Astrocyte of the spinal cord (primary cell): ENCODE results near the gene SMNDC1.
"Not testable (repeated sequence)": the region's sequence is repeated elsewhere in the genome, so short reads cannot be mapped to it uniquely, and the experiment has no call there.

Source experiments
- DNase-seq: peaks from one replicate; pipeline ENCODE4 v3.0.0; 2011; ENCODE audit warnings: low read depth, low spot score
- H3K4me3 ChIP-seq: 2 replicates; pipeline ENCODE4 v1.5.1; 2011; ENCODE audit warnings: low read depth, mild to moderate bottlenecking, low read length, moderate library complexity
- CTCF ChIP-seq: IDR thresholded peaks from 2 replicates; pipeline ENCODE4 v1.5.1; 2012; ENCODE audit warnings: low read depth, mild to moderate bottlenecking, low read length, inconsistent platforms
- in situ Hi-C: cut with HindIII; loops from 2 replicates; pipeline ENCODE4 v1.10.0; 2017; ENCODE audit warnings: low sequenced_read_pairs

The SMNDC1 gene

DNA sequence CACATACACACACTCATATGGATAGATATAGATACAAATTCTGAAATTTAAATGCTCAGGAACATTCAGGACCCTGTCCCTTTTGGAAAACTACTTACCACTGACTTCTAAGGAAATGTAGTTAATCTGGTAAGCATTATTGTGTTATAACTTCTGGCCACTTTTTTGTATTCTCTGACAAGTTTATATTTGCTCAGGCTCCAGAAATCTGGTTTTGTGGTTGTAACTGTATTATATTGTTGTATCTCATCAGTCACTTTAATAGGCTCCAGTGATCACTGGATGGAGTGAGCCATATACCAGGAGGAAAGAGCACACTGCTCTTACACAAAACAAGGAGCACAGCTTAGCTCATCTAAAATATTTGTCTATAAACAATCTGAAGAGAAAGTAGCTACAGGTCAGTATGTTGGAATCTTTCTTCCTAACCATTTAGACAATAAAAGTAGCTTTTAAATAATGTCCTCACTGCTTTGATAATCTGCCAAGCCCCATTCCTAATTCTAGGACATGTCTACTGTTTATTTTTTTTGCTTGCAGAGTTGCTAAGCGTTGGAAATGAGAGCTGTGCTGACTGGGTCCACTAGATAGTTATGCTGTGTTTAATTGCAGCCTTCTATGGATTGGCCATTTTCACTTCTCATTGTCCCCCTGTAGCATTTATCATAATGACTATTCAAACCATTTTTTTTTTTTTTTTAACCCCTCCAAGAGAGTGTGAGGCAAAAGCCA, 43.8 kb downstream of the SMNDC1 start:
- no peak for TF ChIP-seq CTCF
- no peak overlapping the region for H3K4me3 ChIP-seq
- peak; percentile 54 for DNase-seq
- in situ Hi-C loops, result no loop called here

GRCh38 chr10:110259317-110259716, 45.4 kb downstream of the SMNDC1 start:
- no peak overlapping the region for H3K4me3 ChIP-seq
- DNase-seq, result no peak
- no peak for TF ChIP-seq CTCF
- in situ Hi-C loops, result no loop called here

DNA sequence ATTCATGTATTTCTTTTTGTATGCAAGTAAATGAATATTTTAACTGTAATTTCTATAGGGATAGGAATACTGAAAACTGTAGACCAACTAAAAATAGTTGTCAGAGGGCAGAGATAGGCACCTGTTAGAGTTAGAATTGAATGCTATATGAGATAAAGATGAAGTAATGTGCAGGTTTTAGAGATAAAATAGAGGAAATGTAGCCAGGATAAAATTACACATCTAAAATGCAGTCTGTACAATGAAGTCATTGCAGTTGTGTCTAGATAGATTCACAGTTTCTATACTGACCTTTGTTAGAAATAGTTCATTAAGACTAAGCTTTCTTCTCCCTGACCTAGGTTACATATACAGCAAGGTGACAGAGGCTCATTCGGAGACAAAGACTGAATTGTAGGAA, 46.2 kb downstream of the SMNDC1 start:
- no peak for DNase-seq
- H3K4me3 ChIP-seq, result no peak overlapping the region
- in situ Hi-C loops, result no loop called here
- TF ChIP-seq CTCF, result no peak

DNA sequence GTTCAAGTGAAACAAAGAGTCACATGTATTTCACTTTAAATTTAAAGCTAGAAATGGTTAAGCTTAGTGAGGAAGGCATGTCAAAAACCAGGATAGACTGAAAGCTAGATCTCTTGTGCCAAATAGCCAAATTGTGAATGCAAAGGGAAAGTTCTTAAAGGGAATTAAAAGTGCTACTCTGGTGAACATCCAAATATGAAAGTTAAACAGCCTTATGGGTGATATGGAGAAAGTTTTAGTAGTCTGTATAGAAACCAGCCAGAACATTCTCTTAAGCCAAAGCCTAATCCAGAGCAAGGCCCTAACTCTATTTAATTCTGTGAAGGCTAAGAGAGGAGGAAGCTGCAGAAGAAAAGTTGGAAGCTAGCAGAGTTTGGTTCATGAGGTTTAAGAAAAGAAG, 50.3 kb downstream of the SMNDC1 start:
- no peak for DNase-seq
- TF ChIP-seq CTCF, result no peak
- in situ Hi-C loops, result no loop called here
- no peak overlapping the region for H3K4me3 ChIP-seq

GRCh38 chr10:110252151-110252550, 52.6 kb downstream of the SMNDC1 start:
- H3K4me3 ChIP-seq, result no peak overlapping the region
- TF ChIP-seq CTCF, result no peak
- DNase-seq, result no peak
- in situ Hi-C loops, result no loop called here

DNA sequence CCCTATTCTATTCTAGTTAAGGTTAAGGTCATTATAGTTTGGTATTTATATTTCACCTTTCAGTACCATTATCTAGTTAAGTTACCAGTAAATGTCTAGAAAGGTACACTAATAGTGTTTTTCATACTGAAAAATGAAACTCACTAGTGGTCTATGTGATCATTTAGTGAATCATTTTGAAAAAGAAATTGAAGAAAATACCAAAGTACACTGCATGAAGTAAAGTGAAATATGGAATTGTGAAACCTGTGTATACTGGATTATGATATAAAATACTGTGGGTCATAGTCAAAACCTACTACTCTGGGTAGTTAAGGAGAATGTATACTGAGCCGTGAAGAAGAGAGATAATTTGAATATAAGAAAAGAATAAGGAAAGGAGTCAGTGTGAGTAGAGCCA, 53.3 kb downstream of the SMNDC1 start:
- in situ Hi-C loops, DNase-seq, H3K4me3 ChIP-seq: not testable (repeated sequence)

DNA sequence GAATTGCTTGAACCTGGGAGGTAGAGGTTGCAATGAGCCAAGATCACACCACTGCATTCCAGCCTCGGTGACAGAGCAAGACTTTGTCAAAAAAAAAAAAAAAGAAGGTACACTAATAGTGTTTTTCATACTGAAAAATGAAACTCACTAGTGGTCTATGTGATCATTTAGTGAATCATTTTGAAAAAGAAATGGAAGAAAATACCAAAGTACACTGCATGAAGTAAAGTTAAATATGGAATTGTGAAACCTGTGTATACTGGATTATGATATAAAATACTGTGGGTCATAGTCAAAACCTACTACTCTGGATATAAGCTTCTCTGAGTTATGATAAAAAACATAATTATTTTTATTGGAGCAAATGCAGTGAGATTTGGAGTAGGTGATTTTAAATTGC, 55.2 kb downstream of the SMNDC1 start:
- DNase-seq, H3K4me3 ChIP-seq, in situ Hi-C loops: not testable (repeated sequence)

DNA sequence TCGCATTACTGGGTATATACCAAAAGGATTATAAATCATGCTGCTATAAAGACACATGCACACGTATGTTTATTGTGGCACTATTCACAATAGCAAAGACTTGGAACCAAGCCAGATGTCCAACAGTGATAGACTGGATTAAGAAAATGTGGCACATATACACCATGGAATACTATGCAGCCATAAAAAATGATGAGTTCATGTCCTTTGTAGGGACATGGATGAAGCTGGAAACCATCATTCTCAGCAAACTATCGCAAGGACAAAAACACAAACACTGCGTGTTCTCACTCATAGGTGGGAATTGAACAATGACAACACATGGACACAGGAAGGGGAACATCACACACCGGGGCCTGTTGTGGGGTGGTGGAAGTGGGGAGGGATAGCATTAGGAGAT, 56.9 kb downstream of the SMNDC1 start:
- in situ Hi-C loops, DNase-seq, H3K4me3 ChIP-seq: not testable (repeated sequence)
